CD4-positive, alpha-beta T cell treated with Interleukin-17A for 4 hours (primary cell): ENCODE results near the gene PNLDC1.
A peak's percentile ranks its signal among the peaks of the same experiment; 100 is the strongest.

Experiments used
- DNase-seq: peaks from one replicate; pipeline ENCODE4 v3.0.0-alpha.2; 2020; ENCODE audit warnings: mixed read lengths

Gene PNLDC1

DNA sequence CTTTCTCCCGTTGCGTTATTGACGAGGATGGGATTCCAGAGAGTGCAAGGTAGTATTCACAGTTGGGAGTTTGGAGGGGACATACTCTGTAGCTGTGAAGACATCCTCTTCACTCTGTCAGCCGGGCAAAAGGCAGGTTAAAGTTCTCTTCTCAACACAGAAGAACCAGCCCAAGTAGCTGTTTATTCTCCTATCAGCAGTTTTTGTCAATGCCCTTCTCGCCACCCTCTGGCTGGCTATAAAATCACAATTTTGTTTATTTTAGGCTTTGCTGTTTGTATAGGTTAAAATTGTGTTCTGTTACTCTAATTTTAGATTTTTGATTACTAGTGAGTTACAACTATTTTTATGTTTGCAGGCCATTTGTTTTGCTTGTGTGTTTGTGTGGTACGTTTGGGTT lies 52.8 kb downstream of the PNLDC1 start:
- DNase-seq, result peak; percentile 42

DNA sequence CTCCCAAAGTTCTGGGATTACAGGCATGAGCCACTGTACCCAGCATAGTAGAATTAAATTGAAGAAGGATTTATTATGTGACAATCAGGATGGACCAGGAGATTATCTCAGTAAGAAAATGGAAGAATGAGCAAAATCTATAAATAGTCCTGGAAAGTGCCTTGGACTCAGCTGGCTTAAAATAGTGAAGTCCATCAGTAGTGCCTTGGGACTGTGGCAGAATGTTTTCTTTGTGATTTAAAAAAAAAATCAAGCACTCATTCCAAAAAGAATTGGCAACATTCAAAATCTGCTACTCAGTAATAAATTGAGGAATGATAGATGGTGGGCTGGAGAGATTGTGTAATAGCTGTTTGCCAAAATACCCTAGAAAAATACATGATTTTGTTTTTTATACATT lies 53.7 kb downstream of the PNLDC1 start:
- DNase-seq, result no peak

DNA sequence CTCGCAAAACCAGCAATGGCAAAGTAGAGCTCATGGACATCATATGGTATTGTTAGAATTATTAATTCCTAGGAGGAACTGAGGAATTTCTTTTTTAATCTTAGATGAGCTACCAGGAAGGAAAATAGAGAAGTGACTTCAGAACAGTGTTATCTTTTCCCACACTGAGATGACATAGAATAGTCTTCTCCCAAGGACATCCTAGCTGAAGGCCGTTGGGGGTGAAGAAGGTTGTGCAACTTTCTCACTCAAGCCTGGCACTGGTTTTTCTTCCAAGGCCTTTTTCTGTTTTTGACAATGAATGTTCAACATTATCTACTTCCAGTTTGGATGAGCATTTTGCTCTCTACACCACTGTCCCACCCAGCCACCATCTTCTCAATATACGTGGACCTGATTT lies 54.9 kb downstream of the PNLDC1 start:
- DNase-seq, result no peak

DNA sequence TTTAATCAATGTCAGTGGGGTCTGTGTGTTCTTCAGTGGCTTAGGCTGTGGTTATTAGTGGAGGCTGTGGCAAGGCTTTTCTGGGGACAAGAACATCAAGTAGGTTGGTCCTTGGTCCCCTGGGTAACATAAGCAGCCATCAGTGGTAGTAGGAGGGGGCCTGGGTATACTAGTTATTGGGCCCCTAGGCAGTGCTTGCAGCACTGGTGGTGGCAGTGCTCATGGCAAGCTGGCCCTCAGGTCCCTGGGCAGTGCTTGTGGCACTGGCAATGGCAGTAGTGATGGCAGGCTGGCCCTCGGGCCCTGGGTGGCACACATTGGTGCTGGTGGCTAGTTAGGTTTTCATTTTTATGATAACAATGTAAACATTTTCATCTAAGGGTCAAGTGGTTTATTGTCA lies 58.2 kb downstream of the PNLDC1 start:
- DNase-seq, result no peak

DNA sequence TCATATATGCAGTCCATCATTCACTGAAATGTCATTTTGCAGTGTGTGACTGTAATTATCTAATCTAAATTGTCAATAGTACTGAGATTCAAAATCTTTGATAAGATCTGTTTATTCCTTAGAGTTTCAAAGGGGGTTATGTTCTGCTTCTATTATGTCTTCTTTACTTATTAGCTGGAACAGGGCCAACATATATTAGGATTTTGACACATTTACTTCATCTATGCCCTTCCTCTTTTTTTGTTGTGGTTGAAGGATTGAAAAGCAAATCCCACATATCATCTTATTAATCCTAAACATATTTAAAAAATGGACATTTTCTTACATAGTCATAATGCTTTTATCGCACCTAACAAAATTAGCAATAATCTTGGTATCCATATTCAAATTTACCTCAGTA lies 60.4 kb downstream of the PNLDC1 start:
- no peak for DNase-seq

DNA sequence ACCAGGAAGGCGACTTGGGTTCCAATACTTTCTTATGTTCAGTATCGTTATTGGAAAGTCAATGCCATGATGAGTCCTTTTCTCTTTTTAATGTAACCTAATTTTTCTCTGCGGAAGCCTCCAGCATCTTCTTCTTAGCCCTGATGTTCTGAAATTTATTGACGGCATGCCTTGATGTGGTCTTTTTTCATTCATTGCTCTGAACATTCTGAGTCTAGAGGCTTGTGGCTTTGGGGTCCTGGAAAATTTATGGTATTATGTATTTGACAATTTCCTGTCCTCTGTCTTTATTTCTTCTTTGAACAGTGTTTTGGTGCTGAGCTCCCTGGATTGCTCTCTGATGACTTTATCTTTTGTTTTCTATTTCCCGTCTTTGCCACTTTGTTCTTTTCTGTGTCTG lies 62.0 kb downstream of the PNLDC1 start:
- DNase-seq, result no peak

DNA sequence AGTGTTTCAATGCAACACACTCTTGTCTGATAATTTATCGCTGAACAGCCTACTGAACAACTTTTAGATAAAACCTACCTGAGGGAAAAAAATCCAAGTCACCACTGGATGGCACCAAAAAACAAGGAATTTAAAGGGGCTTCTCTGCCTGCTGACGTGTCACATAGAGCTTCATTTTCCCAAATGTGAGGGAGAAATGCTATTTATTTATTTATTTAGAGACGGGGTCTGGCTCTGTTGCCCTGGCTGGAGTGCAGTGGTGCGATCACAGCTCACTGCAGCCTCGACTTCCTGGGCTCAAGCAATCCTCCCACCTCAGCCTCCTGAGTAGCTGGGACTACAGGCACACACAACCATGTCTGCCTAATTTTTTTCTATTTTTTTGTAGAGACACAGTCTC lies 63.3 kb downstream of the PNLDC1 start:
- peak; percentile 40 for DNase-seq

DNA sequence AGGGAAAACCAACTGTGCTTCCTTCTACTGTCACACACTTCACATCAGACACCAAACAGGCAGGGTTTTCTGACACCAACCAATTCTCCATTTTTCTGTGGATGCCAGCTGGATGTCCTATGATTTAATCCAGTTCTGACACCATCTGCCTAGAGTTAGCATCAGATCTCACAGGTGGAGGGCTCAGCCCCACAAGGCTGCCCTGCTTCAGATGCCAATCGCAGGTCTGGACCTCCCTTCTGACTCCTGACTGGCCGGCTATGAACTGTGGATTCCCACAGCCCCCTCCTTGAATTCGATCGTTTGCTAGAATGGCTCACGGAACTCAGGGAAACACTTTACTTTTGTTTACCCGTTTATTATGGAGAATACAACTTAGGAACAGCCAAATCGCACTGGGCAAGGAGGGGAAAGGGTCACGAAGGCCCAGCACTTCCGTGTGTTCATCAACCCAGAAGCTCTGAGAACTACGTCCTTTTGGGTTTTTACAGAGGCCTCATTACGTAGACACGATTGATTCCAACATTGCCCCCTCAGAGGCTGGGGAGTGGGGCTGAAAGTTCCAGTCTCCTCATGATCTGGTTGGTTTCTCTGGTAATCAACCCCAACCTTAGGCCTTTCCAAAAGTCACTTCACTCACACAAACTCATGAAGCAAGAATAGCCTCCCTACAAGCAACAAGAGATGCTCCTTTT lies 65.3 kb downstream of the PNLDC1 start:
- DNase-seq, result no peak

DNA sequence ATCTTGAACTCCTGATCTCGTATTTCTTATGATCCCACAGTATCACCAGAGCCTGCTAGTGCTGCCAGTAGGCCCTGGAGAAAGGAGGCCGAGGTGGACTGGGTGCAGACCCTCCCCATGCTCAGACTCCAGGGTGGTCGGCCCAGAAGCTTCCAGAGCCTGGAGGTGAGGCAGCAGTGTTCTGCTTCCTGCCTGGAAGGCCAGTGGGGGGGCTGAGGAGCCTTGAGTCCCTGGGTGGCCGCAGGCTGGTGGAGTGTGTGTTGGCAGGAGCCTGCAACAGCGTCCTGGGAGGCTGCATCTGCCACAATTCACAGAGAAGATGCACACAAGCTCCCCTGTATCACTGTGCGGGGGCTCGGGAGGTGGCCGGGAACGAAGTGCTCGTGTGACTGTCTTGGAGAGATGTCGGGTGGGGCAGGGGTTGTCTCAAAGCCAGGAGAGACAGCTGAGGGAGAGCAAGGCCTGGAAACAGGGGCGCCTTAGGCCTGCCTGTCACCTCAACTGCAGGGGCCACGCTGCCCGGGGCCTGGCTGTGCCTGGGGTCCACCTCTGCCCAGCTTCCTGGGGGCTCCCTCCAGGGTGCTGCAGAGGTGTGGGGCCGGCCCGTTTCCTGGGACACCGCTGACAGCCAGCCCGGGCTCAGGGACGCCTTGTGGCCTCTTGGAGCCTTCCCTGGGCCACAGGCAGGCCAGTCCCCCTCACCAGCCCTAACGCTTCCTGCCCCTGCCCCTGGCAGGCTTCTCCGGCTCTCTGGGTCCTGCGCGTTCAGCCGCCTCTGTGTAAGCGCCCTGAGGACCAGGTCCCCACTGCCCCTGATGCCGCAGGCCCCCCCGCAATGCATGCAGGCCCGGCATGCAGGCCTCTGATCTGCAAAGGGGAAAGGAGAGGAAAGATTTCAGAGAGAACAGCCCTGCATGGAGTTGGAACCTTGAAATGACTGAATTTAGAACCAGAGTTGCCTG lies 66.5 kb downstream of the PNLDC1 start:
- no peak for DNase-seq
